Activated T-helper 1 cell treated with Interleukin-2 at 50 U/mL for 16 hours (primary cell): ENCODE results near the gene PRKD2.
A peak's percentile ranks its signal among the peaks of the same experiment; 100 is the strongest.
"Not testable (repeated sequence)": the region's sequence is repeated elsewhere in the genome, so short reads cannot be mapped to it uniquely, and the experiment has no call there.

Experiments used
- DNase-seq: peaks from one replicate; pipeline ENCODE4 v3.0.0-alpha.2; 2020; ENCODE audit warnings: low read depth

PRKD2 gene

DNA sequence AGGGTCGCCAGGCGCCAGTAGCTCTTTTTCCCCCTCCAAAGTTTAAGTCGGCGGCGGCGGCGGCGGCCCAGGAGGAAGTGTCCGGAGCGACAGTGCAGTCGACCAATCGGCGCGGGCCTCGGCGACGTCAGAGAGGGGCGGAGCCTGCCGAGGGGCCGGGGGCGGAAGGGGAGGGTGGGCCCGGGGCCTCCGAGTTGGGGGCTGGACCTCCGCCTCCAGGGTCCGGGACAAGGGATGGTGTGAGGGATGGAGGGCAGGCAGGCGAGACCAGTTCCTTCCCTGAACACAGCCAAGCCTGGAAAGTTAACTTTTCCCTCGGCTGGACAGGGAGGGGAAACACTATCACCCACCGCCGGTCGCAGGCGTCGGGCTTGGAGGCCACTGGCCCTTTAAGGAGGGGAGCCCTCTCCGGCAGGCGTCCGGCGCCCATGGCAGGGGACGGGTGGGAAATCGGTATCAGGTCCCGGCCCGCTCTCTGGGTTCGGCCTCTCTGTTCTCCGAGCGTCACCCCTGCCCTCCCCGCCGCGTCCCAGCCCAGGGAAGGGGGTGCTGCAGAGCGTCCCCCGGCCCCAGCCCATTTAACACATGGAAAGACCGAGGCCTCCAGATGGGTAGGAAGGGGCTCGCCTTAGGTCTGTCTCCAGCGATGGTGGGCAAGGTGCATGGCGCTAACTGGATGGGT lies at the start of gene PRKD2:
Gene PRKD2 (minus strand): TSS at position 81 of the 682 bp plus-strand sequence. CDS start 744 bp downstream, outside the sequence.
- DNase-seq: peak; percentile 76

DNA sequence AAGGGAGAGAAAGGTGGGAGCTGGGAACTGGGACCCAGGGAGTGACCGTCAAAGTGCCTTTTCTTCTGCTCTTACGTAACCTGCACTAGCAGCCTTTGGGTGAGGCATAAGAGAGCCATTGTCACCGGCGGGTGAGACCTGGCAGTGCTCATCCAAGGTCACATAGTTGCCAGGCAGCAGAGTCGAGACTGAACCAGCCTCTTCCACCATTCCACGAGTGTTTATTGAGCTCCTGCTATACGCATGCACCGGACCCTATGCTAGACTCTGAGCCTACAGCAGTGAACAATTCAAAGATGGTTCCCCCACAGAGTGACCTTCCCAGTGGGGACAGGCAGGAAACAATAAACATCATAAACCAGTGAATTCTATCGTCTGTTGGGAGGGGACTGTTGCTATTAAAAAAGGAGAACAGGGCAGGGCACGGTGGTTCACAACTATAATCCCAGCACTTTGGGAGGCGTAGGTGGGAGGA lies 47.9 kb upstream of the PRKD2 start:
- DNase-seq: no peak

DNA sequence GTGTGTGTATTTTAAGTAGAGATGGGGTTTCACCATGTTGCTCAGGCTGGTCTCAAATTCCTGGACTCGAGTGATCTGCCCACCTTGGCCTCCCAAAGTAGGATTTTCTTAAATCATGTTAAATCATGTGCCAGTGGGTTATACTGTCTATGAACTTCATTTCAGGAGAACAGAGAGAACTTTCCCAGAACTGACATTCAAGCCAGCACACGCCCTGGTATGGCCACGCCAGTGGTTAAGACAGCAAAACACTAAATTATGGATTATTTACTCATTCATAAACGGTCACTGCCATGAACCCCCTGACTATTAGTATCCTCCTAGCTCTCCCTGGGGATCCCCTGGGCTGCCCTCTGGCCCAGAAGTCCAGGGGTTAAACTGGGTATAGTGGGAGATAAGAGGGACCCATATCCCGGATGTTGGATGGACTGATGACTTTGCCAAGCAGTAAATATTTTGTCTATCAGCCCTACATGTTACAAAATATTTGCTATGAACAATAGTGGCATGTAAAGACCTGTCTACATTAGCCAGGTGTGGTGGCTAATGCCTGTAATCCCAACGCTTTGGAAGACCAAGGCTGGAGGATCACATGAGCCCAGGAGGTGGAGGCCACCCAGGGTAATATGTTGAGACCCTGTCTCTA lies 45.5 kb upstream of the PRKD2 start:
- no peak for DNase-seq

DNA sequence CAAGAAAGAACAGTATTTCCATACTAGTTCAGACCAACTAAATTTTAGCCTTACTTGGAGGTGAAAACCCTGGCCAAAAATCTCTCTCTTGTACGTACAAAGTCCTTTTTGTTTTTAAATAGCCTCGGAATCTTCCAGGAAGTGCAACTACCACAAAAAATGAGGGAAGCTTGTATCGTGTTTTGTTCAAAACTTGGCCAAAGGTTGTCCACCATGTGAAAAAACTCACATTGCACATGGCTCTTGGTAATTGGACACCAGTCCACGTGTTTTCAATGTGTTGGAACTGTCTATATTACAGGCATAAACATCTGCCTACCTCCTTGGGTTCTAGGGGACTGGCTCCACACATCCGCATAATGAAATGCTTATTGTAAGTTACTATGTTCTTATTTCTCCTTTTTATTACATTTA lies 44.5 kb upstream of the PRKD2 start:
- no peak for DNase-seq

DNA sequence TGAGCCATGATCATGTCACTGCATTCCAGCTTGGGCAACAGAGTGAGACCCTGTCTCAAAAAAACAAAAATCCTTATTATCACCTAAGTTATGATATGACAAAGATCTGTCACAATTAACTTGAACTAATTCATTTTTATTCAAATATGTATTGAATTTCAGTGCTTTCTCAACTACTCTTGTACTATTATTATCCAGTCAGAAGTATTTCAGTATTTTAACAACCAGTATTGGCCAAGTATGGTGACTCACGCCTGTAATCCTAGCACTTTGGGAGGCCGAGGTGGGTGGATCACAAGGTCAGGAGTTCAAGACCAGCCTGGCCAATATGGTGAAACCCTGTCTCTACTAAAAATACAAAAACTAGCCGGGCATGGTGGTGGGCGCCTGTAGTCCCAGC lies 44.0 kb upstream of the PRKD2 start:
- DNase-seq: not testable (repeated sequence)

DNA sequence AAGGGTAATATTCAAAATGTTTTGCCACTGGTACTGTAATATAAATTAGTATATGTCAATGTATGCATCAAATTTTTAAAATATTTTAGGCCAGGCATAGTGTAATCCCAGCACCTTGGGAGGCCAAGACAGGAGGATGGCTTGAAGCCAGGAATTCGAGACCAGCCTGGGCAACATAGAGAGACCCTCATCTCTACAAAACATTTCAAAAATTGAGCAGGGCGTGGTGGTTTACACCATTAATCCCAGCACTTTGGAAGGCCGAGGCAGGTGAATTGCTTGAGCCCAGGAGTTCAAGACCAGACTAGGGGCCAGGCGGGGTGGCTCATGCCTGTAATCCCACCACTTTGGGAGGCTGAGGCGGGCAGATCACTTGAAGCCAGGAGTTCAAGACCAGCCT lies 43.4 kb upstream of the PRKD2 start:
- no peak for DNase-seq

DNA sequence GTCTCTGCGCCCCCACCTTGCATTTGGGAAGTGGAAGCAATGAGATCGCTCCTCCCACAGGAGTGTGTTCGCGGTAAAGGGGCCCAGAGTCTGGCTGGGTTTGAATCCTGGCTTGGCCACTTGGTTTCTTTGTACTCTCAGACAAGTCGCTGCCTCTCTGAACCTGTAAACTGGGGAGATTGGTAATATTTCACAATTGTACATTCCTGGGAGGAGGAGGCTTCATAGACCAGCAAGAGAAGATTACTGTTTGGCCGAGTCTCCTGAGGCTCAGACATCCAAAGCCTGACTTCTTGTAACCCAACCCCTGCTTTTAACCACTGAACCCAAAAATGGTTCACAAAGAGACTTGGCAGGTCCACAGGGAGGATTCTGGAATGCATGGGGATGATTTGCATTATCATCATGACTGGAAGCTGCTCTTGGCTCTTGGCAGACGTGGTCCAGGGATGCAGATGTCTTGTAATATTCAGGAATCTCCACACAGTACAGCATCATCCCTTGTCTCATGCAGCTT lies 43.0 kb upstream of the PRKD2 start:
- no peak for DNase-seq

DNA sequence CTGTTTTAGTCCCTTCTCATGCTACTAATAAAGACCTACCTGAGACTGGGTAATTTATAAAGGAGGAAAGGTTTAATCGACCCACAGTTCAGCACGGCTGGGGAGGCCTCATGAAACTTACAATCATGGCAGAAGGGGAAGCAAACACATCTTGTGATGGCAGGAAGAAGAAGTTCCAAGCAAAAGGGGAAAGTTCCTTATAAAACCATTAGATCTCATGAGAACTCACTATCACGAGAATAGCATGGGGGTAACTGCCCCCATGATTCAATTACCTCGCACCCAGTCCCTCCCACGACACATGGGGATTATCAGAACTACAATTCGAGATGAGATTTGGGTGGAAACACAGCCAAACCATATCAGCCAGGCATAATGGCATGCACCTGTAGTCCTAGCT lies 42.3 kb upstream of the PRKD2 start:
- DNase-seq: no peak

DNA sequence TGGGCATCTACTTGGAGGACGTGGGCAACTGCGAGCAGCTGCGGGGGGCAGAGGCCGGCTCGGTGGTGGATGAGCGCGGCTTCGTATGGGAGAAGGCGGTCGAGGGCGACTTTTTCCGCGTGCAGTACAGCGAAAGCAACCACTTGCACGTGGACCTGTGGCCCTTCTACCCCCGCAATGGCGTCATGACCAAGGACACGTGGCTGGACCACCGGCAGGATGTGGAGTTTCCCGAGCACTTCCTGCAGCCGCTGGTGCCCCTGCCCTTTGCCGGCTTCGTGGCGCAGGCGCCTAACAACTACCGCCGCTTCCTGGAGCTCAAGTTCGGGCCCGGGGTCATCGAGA lies 39.6 kb upstream of the PRKD2 start:
- DNase-seq: no peak

DNA sequence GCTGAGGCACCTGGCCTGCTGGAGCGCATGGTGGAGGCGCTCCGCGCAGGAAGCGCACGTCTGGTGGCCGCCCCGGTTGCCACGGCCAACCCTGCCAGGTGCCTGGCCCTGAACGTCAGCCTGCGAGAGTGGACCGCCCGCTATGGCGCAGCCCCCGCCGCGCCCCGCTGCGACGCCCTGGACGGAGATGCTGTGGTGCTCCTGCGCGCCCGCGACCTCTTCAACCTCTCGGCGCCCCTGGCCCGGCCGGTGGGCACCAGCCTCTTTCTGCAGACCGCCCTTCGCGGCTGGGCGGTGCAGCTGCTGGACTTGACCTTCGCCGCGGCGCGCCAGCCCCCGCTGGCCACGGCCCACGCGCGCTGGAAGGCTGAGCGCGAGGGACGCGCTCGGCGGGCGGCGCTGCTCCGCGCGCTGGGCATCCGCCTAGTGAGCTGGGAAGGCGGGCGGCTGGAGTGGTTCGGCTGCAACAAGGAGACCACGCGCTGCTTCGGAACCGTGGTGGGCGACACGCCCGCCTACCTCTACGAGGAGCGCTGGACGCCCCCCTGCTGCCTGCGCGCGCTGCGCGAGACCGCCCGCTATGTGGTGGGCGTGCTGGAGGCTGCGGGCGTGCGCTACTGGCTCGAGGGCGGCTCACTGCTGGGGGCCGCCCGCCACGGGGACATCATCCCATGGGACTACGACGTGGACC lies 39.1 kb upstream of the PRKD2 start:
- DNase-seq: no peak

DNA sequence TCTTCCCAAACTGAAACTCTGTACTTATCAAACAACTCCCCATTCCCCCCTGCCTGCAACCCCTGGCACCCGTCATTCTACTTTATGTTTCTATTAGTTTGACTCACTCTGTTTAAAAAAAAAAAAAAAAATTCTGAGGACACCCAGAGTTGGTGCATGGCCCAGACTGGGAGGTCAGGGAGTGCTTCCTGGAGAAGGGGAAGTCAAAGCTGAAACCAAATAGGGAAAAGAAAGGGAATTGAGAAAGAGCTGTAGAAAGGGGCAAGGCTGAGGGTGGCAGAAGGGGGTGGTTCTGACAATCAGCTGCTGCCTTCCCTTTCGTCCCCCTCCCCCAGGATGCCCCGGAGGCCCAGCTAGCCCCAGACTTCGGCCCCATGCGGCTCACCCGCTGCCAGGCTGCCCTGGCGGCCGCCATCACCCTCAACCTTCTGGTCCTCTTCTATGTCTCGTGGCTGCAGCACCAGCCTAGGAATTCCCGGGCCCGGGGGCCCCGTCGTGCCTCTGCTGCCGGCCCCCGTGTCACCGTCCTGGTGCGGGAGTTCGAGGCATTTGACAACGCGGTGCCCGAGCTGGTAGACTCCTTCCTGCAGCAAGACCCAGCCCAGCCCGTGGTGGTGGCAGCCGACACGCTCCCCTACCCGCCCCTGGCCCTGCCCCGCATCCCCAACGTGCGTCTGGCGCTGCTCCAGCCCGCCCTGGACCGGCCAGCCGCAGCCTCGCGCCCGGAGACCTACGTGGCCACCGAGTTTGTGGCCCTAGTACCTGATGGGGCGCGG lies 38.4 kb upstream of the PRKD2 start:
- DNase-seq: no peak

DNA sequence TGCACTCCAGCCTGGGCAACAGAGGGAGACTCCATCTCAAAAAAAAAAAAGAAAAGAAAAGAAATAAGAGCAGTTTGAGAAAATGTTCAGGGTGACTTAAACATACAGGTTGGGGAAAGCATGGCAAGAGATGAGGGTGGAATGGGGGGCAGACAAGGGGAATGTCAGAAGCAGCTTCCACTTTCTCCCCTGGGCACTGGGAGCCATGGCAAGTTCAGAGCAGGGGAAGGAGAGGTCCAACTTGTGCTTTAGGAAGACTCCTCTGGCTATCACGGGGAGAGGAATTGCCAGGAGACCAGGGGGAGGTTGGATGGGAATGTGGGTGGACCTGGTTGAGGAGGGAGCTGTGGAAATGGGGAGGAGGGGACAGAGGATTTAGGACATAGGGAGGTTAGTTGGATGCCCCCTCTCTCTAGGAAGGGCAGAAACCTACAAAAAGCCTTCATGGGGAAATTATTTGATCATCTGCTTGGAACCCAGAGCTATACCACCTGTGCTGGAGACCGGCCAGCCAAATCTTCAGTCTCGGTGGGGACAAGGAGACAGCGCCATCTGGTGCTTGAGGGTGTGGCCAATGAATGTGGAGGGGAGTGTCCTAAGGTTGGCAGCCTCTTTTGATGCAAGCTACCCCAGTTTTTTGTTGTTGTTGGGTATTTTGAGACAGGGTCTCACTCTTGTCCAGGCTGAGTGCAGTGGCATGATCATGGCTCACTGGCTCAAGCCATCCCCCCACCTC lies 36.7 kb upstream of the PRKD2 start:
- peak; percentile 43 for DNase-seq

DNA sequence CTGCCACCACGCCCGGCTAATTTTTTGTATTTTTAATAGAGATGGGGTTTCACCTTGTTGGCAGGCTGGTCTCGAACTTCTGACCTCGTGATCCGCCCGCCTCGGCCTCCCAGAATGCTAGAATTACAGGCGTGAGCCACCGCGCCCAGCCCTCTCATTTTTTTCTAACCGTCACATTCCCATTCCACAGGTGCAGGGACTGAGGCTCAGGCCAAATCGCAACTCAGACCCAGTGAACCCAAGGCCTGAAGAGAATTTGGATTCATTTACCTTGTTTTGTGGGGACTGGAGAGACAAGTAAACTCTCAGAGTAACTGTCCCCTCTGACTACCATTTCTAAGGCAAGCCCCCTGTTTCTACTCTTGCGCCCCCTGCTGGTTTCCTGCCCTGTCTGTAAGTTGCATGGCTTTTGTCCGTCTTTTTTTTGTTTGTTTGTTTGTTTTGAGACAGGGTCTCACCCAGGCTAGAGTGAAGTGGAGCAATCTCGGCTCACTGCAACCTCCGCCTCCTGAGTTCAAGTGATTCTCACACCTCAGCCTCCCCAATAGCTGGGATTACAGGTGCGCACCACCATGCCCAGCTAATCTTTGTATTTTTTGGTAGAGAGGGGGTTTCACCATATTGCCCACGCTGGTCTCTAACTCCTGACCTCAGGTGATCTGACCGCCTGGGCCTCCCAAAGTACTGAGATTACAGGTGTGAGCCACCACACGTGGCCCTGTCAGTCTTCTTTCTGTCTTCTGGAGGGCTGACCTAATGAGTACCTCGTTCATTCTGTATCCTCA lies 31.6 kb upstream of the PRKD2 start:
- peak; percentile 49 for DNase-seq

DNA sequence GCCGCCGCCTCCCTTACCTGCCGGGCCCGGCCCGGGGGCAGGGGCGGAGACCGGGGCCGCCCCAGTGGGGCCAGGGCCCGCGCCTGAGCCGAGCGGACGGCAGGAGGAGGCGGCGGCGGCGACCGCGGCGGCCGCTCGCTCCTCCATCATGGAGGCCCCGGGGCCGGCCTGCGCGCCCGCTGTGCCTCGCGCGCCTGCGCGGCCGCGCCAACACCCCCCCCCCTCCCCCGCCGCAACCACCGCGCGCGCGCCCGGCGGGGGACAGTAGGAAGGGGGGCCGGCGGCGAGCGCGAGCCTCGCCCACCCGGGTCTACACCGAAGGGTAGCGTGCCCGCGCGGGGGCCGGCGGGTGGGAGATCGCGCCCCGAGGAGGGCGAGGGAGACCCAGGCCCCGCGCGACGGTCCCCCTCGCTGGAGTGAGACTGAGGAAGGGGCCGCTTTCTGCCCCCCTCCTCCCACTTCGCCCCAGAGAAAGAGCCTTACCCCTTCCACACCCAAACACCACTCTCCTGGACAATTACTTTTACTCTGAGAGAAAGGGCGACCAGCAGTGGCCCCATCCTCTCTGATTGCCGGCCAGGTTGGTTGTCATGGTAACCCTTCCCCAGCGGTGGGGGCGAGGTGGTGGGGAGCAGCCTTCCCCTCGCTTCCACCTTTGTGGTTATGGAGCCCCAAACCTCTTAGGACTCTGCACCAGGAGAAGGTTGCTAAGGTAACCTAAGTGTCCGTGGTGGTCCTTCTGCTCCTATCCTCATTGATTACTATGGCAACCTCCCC lies 29.6 kb upstream of the PRKD2 start, which contains the start of gene STRN4:
Gene STRN4 (minus strand): TSS at position 170 of the 777 bp plus-strand sequence. CDS start 20 bp downstream, at position 150.
- DNase-seq: peak; percentile 54

DNA sequence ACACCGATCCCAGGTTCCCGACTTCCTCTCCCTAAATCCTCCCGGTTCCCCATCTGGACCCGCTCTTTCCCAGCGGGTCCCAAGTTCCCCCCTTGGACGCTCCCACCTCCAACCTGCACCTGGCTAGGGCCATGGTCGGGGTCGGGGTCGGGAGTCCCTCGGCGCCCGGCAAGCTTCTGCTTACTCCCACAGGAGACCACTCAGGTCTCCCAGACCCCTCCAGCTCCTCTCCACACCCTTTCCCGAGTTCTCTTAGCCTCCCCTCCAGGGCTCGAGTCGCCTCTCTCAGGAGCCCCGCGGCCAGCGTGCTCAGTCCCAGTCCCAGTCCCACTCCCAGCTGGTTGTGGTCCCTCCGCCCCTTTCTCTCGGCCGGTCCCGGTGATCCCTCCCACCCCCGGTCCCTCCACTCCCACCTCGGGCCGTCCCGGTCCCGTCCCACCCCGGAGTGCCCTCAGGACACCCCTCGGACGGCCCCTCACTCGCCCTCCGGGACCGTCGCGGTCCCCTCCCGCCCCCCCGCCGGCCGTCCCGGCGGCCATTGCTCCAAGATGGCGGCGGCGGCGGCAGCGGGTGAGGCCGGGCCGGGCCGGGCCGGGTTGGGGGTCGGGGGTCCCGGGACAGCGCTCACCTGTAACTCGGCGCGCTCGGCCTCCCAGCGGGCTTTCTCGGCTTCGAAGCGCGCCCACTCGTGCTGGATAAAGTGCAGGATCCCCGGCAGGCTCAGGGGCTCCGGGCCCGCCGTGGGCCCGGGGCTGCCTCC lies 28.8 kb upstream of the PRKD2 start, which contains the start of gene FKRP:
Gene FKRP (plus strand): TSS at position 537 of the 760 bp plus-strand sequence. CDS start 9,394 bp downstream, outside the sequence.
- peak; percentile 14 for DNase-seq

DNA sequence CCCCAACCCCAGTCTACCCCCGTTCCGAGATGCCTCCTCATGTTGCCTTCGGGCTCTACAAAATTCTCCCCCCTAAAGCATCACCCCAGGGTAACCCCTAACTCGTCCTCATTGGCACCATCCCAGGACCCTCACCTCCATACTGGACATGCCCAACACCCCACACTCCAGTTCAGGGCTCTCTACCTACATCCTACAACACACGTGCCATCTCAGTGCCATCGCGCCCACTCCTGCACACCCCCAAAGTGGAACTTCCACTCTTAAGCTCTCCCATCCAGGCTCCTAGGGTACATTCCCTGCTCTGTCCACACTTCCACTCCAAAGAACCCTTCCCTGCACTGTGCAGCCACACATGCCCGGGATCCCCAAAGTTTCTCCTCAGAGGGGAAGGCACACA lies 28.1 kb upstream of the PRKD2 start:
- DNase-seq: no peak

DNA sequence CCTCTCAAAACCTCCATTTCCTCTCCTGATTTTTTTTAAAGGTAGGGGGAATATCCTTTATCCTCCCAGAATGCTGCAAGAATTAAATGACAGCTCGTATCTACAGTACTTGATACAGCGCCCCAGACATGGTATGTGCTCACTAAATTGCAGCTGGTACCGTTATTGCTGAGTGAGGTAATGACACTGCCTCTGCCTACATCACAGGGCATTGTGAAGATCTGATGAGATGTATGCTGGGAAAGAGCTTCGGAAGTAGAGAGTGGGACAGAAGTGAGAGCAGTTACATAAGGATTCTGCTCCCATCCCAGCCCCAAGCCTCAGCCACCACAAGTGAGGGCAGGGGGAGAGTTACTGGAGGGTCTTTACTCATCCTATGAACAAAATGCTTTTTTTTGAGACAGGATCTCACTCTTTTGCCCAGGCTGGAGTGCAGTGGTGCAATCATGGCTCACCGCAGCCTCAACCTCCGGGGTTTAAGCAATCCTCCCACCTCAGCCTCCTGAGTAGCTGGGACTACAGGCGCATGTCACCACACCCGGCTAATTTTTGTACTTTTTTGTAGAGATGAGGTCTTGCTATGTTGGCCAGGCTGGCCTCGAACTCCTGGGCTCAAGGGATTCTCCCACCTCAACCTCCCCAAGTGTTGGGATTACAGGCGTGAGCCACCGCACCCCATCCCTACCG lies 27.2 kb upstream of the PRKD2 start:
- no peak for DNase-seq

DNA sequence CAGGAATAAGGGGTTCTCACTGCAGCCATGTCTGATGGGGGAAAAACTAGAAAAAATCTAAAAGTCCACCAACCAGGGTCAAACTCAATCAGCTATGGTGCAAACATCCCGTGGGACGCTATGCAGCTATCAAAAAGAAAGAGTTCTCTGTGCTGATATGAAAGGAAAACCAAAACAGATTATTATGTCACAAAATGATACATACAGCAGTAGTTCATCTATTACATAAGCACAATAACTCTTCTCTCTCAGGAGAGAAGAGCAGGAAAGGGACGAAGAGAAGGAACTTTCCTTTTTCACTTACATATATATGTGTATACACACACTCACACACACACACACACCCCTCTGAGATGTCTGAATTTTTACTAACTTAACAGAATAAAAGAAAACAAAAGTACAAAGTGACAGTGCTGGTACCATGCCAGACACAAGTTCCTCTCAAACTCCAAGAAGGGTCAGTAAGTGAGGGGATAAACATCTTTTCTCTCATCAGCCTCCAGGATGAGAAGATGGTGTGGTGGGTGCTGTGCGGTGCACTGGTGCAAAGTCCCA lies 26.1 kb upstream of the PRKD2 start:
- no peak for DNase-seq
